H9 (cell line): ENCODE data around the gene MED20. TPM values are rescaled to one million over a fixed set of nuclear protein-coding genes. Genes with fewer than 3 reads are reported as not detected.

Source experiments
- DNase-seq: peaks from one replicate; pipeline ENCODE4 v3.0.0-alpha.2; 2017
- H2AFZ ChIP-seq: one replicate; pipeline ENCODE4 v1.6.1; 2013; ENCODE audit warnings: mild to moderate bottlenecking, low read length, control low read depth, moderate library complexity
- H2AK5ac ChIP-seq: 2 replicates; pipeline ENCODE4 v1.6.1; 2013; ENCODE audit warnings: low read length, control low read depth, mixed read lengths; ENCODE audit not compliant: insufficient read length
- H2BK120ac ChIP-seq: one replicate; pipeline ENCODE4 v1.6.1; 2013; ENCODE audit warnings: low read depth, mild to moderate bottlenecking, low read length, control low read depth, inconsistent platforms; ENCODE audit not compliant: poor library complexity, severe bottlenecking
- H2BK12ac ChIP-seq: 2 replicates; pipeline ENCODE4 v1.6.1; 2013; ENCODE audit warnings: low read length, control low read depth, mixed read lengths, low read depth; ENCODE audit not compliant: insufficient read length
- H2BK15ac ChIP-seq: 2 replicates; pipeline ENCODE4 v1.6.1; 2013; ENCODE audit warnings: low read depth, low read length, control low read depth
- H2BK20ac ChIP-seq: one replicate; pipeline ENCODE4 v1.6.1; 2013; ENCODE audit warnings: low read depth, mild to moderate bottlenecking, low read length, control low read depth, inconsistent platforms; ENCODE audit not compliant: poor library complexity, severe bottlenecking
- H2BK5ac ChIP-seq: 2 replicates; pipeline ENCODE4 v1.6.1; 2013; ENCODE audit warnings: low read length, control low read depth, mixed read lengths; ENCODE audit not compliant: insufficient read length
- H3K14ac ChIP-seq: 2 replicates; pipeline ENCODE4 v1.6.1; 2013; ENCODE audit warnings: low read length, control low read depth; ENCODE audit not compliant: insufficient read depth
- H3K18ac ChIP-seq: 2 replicates; pipeline ENCODE4 v1.6.1; 2013; ENCODE audit warnings: low read depth, mild to moderate bottlenecking, mixed read lengths, low read length, control low read depth; ENCODE audit not compliant: insufficient read length
- H3K23ac ChIP-seq: 2 replicates; pipeline ENCODE4 v1.6.1; 2013; ENCODE audit warnings: low read length, control low read depth, mixed read lengths, low read depth; ENCODE audit not compliant: insufficient read length
- H3K23me2 ChIP-seq: 2 replicates; pipeline ENCODE4 v1.6.1; 2013; ENCODE audit warnings: low read depth, mild to moderate bottlenecking, mixed read lengths, low read length, control low read depth; ENCODE audit not compliant: insufficient read length, poor library complexity, severe bottlenecking
- H3K27ac ChIP-seq: 2 replicates; pipeline ENCODE4 v1.5.1; 2013; ENCODE audit warnings: low read length, control low read depth, mixed read lengths, low read depth; ENCODE audit not compliant: insufficient read length
- H3K27me3 ChIP-seq: 2 replicates; pipeline ENCODE4 v1.6.1; 2013; ENCODE audit warnings: low read length, control low read depth, inconsistent platforms; ENCODE audit not compliant: insufficient read depth
- H3K4ac ChIP-seq: 2 replicates; pipeline ENCODE4 v1.6.1; 2013; ENCODE audit warnings: low read depth, mild to moderate bottlenecking, control low read depth, inconsistent platforms, low read length, moderate library complexity
- H3K4me1 ChIP-seq: 2 replicates; pipeline ENCODE4 v1.6.1; 2013; ENCODE audit warnings: low read length, control low read depth, inconsistent platforms; ENCODE audit not compliant: insufficient read depth
- H3K4me2 ChIP-seq: 2 replicates; pipeline ENCODE4 v1.6.1; 2013; ENCODE audit warnings: low read length, control low read depth, mixed read lengths; ENCODE audit not compliant: insufficient read length, insufficient read depth
- H3K56ac ChIP-seq: 2 replicates; pipeline ENCODE4 v1.6.1; 2013; ENCODE audit warnings: low read depth, mild to moderate bottlenecking, mixed read lengths, low read length, control low read depth; ENCODE audit not compliant: insufficient read length
- H3K79me1 ChIP-seq: 2 replicates; pipeline ENCODE4 v1.6.1; 2013; ENCODE audit warnings: low read depth, mild to moderate bottlenecking, moderate library complexity, low read length, control low read depth, inconsistent platforms; ENCODE audit not compliant: insufficient read depth, poor library complexity, severe bottlenecking
- H3K79me2 ChIP-seq: 2 replicates; pipeline ENCODE4 v1.6.1; 2013; ENCODE audit warnings: low read length, control low read depth, inconsistent platforms; ENCODE audit not compliant: insufficient read depth
- H3K9ac ChIP-seq: 2 replicates; pipeline ENCODE4 v1.6.1; 2013; ENCODE audit warnings: low read length, control low read depth, mixed read lengths; ENCODE audit not compliant: insufficient read length; ENCODE audit errors: extremely low read depth
- H3K9me3 ChIP-seq: one replicate; pipeline ENCODE4 v1.6.1; 2013; ENCODE audit warnings: low read depth, low read length, inconsistent platforms; ENCODE audit not compliant: control insufficient read depth
- H3T11ph ChIP-seq: one replicate; pipeline ENCODE4 v1.6.1; 2013; ENCODE audit warnings: mild to moderate bottlenecking, low read length, control low read depth, inconsistent platforms
- H4K20me1 ChIP-seq: one replicate; pipeline ENCODE4 v1.6.1; 2013; ENCODE audit not compliant: control insufficient read depth, insufficient read length, insufficient read depth
- H4K5ac ChIP-seq: 2 replicates; pipeline ENCODE4 v1.6.1; 2013; ENCODE audit warnings: low read depth, mild to moderate bottlenecking, mixed read lengths, low read length, control low read depth; ENCODE audit not compliant: insufficient read length
- H4K8ac ChIP-seq: replicated peaks from 2 replicates; pipeline ENCODE4 v1.6.1; 2013; ENCODE audit warnings: low read length, control low read depth, mixed read lengths, low read depth; ENCODE audit not compliant: insufficient read length
- H4K91ac ChIP-seq: 2 replicates; pipeline ENCODE4 v1.6.1; 2013; ENCODE audit warnings: low read depth, mild to moderate bottlenecking, moderate library complexity, mixed read lengths, low read length, control low read depth; ENCODE audit not compliant: insufficient read length
- H3K27ac Mint-ChIP-seq, 3 experiments: 2 replicates in 2 of 3; 3 replicates in 1 of 3; pipeline ENCODE4 v1.8.0; 2020 to 2021; ENCODE audit warnings: mixed read lengths in 3 of 3, mild to moderate bottlenecking in 1 of 3, moderate library complexity in 1 of 3
- H3K27me3 Mint-ChIP-seq: 2 replicates; pipeline ENCODE4 v1.8.0; 2021; ENCODE audit warnings: low read depth, mild to moderate bottlenecking, moderate library complexity, mixed read lengths
- H3K36me3 Mint-ChIP-seq, 3 experiments: 2 replicates in 2 of 3; 3 replicates in 1 of 3; pipeline ENCODE4 v1.8.0; 2020 to 2021; ENCODE audit warnings: low read depth in 3 of 3, mixed read lengths in 3 of 3; ENCODE audit not compliant: insufficient read depth in 1 of 3
- H3K4me1 Mint-ChIP-seq, 2 experiments: 2 replicates each; pipeline ENCODE4 v1.8.0; 2020; ENCODE audit warnings: mixed read lengths in 2 of 2
- H3K4me3 Mint-ChIP-seq, 2 experiments: 2 replicates in 1 of 2; 3 replicates in 1 of 2; pipeline ENCODE4 v1.8.0; 2020 to 2021; ENCODE audit warnings: mild to moderate bottlenecking in 2 of 2, mixed read lengths in 2 of 2, moderate library complexity in 1 of 2
- H3K9me3 Mint-ChIP-seq, 2 experiments: 2 replicates in 1 of 2; 3 replicates in 1 of 2; pipeline ENCODE4 v1.8.0; 2020; ENCODE audit warnings: mild to moderate bottlenecking in 2 of 2, mixed read lengths in 2 of 2, moderate library complexity in 1 of 2
- WGBS: extraction: QIAGEN DNeasy Blood & Tissue Kit; methylation state at CpG from one replicate; pipeline ENCODE4 v1.1.7; 2013; ENCODE audit warnings: missing lambda C conversion rate, low lambda C conversion rate, mixed read lengths; ENCODE audit not compliant: insufficient read length; ENCODE audit errors: extremely low coverage; 5-methylcytosine and 5-hydroxymethylcytosine counted together
- total RNA-seq: library from RNA; stranded (reverse); gene quantifications from 2 replicates; pipeline ENCODE4 v1.2.1, GENCODE V29; 2021
- TF ChIP-seq, protein P1 (sequence below): fragments of 200-600 bp; sonication (generic); conservative IDR thresholded peaks from 3 replicates; pipeline ENCODE4 v1.8.0; 2021; ENCODE audit warnings: antibody characterized with exemption, mild to moderate bottlenecking

MED20 gene
- total RNA-seq, 1 experiment from 2014 or later = 28.9 TPM

DNA sequence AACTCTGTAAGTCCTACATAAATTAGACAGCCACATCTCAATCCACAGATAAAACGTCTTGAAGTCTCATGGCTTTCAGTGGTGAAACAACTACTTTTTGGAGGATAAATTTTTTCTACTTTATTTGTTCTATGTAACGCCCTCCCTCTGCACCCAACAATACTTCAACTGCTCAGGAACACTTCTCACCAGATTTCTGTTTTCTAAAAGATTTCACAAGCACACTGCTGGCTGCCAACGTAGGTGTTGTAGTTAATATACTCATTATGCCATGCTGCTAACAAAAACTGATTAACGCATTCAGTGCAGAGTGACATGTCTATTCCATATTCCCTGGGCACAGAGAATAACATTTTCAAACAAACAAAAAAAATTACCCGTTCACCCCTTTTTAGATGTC is 36.0 kb downstream of the MED20 start:
- Histone ChIP-seq H3K4me1 (no peaks in the 10 kb centered on the region; the same call in 1 of the 2 replicates), H3K27ac (no peak overlapping the region), H4K91ac (no peak overlapping the region), H3K23me2 (no peaks in the 10 kb centered on the region), H3K23ac (no peak overlapping the region), H3K79me1 (peaks cover 3% of the 10 kb centered on the region), H4K8ac (no peak overlapping the region), H4K5ac (no peak overlapping the region), H3K27me3 (no peaks in the 10 kb centered on the region), H2BK120ac (no peak overlapping the region), H3K9me3 (no peaks in the 10 kb centered on the region), H2BK15ac (no peak overlapping the region), H2BK12ac (no peak overlapping the region), H3K14ac (no peak overlapping the region), H3K4ac (no peak overlapping the region), H3K18ac (no peak overlapping the region), H3K56ac (no peak overlapping the region), H4K20me1 (no peaks in the 10 kb centered on the region), H3K4me2 (no peak overlapping the region), H2AK5ac (no peak overlapping the region), H3K79me2 (no peaks in the 10 kb centered on the region; the same call in 1 of the 2 replicates), H2BK5ac (no peak overlapping the region), H3K9ac (no peak overlapping the region), H3T11ph (no peak overlapping the region), H2BK20ac (no peak overlapping the region), H2AFZ (no peak overlapping the region)
- Mint-ChIP-seq H3K4me3 (no peak overlapping the region), H3K4me1 (peaks cover 14 to 15% of the 10 kb centered on the region in 2 experiments), H3K27ac (no peak overlapping the region), H3K9me3 (no peaks in the 10 kb centered on the region), H3K27me3 (no peaks in the 10 kb centered on the region), H3K36me3 (peaks cover 0 to 11% (median 1%) of the 10 kb centered on the region in 3 experiments; a peak in 3 of 7 replicates)
- DNase-seq = no peak
- WGBS = no CpG with 5 or more reads among the region's 5 CpGs
- TF ChIP-seq, protein P1, sequence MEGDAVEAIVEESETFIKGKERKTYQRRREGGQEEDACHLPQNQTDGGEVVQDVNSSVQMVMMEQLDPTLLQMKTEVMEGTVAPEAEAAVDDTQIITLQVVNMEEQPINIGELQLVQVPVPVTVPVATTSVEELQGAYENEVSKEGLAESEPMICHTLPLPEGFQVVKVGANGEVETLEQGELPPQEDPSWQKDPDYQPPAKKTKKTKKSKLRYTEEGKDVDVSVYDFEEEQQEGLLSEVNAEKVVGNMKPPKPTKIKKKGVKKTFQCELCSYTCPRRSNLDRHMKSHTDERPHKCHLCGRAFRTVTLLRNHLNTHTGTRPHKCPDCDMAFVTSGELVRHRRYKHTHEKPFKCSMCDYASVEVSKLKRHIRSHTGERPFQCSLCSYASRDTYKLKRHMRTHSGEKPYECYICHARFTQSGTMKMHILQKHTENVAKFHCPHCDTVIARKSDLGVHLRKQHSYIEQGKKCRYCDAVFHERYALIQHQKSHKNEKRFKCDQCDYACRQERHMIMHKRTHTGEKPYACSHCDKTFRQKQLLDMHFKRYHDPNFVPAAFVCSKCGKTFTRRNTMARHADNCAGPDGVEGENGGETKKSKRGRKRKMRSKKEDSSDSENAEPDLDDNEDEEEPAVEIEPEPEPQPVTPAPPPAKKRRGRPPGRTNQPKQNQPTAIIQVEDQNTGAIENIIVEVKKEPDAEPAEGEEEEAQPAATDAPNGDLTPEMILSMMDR = no peak
